COR-L47 (cell line): ENCODE results near the gene EPM2A.
A peak's percentile ranks its signal among the peaks of the same experiment; 100 is the strongest.

Experiments
- DNase-seq: peaks from one replicate; lab custom pipeline; 2025; lab: John Stamatoyannopoulos, UW

The EPM2A gene

DNA sequence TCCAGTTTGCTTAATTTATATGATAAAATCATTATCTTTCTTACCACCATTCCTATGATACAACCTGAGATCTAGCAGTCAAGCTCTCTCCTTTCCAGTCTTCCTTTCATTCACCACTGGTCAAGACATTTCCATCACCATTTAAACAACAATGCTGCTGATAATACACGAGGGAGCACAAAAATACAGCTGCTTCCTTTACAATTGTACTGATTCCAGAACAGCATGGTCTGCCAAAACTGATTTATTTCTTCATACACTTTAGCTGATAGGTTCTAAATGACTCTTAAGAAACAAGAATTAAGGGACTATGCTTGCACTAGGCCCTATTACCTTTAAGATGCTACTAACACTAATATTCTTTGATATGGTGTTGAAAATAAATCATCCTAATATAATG is 65.0 kb downstream of the EPM2A start:
- DNase-seq, result no peak

DNA sequence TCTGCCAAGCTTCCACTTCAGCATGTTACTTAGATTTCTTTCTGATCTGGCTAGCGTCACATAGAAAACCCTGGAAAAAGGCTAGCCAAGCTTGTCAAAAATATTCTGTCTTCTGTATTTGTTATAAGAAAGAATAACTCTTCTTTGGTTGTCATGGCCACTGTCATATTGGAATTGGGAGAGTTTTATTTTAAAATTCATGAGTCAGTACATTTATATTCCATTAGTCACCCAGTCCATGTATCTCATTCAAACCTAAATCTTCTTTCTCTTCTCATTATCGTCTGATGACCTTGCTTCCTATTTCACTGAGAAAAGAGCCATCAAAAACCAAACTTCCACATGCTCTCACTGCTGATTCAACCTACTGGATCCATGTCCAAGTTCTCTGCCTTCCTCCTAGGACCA is 65.7 kb downstream of the EPM2A start:
- no peak for DNase-seq

DNA sequence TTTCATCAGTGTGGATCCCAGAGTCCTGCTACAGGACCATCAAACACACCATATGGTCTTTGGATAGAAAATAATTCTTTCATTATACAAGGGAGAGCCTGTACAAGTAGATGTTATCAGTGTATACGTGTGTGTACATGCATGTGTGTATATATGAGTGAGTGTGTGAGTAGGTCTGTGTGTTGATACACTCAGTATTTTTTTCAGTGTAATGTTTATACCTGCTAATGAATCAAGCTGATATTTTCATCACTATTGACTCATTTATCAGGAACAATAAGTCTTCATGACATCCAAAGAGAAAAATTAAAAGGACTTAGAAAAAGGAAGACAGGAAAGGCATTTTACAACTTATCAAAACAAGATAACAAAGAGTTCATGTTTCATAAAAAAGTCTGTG is 66.5 kb downstream of the EPM2A start:
- DNase-seq, result no peak

DNA sequence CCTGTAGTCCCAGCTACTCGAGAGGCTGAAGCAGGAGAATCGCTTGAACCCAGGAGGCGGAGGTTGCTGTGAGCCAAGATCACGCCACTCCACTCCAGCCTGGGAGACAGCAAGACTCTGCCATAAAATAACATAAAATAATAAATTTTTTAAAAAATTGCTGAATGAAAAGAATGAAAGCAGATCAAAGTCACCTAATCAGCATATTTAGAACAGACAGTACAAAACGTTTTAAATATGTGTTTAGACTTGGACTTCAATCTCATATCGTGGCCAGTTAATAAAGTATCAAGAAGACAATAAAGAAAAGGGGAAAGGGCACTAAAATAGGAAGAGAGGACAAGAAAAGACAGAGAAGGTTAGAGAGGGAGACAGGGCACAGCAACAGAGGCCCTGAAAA is 74.6 kb downstream of the EPM2A start:
- no peak for DNase-seq

DNA sequence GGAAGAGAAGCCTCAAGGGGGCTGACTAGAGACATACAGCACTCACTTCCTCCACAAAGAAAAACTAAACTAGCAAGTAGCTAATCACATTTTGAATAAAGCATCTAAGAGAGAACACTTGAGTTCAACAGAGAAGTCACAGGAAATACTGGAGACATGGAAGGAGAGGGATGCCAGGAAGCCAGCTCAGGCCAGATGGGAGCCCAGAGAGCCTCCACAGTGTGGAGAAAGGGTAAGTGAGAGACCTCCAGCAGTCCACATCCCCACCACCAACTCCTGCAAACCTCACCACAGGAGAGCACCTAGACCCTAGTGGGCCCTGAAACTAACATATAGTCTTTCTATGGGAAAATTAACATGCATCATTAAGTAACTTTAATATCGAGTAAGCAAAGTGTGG is 79.2 kb downstream of the EPM2A start:
- no peak for DNase-seq

DNA sequence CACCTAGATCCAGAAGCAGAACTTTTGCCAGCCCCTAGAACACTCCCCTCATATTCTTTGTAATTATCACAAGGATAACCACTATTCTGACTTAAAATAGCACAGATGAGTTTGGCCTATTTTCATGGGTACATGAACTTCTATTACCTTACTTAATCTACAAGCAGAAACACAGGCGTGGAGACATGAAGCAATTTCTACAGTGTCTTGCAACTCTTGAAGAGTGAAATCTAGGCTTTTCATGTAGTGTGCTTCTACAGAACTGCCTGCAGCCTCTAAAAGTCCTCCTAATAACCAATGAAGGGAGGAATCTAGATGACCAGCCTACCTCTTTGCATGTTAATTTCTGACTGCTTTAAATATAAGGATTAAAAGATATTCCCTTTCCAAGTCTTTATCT is 82.7 kb downstream of the EPM2A start:
- DNase-seq, result no peak

DNA sequence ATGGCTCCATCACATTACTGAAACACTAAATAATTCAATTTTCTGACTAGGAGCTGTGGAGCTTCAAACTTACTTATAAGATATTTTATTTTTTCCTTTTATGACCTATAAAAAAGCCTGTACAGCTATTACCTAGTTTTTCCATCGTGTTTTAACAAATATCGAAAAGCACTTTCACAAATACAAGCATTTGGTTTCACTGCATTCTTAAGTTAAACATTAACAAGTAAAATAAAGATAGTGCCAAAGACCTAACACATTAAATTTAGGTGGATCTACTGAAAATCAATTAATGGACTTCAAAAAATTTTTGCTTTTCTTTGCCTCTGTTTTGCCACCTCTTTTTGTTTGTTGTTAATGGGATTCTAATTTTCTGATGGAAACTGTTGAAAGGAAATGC is 83.3 kb downstream of the EPM2A start:
- DNase-seq, result no peak

DNA sequence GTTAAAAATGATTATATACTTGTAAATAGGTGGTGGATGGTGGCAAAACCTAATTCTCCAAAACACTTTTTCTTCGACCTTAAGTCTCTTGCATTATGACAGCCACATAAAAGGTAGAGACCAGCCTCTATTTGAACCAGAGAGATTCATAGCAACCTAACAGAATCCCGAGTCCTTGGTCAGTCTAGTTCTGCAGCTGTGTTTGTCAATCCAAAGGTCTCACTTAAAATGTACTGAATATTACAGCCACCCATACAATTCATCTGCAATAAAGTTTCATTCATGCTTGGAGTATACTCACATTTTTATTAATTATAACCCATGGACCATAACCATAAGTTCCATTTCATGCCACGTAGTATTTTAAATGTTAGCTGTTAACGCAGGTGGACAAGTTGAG is 87.2 kb downstream of the EPM2A start:
- DNase-seq, result no peak

DNA sequence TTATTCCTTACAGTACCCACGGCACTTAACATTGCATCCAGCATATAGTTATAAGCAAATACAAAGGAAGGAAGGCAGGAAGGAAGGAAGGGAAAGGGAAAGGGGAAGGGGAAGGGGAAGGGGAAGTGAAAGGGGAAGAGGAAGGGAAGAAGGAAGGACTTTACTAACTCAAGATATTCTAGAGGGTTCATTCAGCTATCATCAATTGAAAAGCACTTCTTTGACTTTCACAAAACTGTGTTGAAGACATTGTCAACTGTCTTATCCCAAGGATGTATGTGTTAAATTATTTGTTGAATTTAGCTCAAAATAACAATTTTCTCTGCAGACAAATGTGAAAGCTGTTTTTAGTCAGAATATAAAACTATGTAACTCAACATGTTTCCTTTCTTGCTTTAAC is 87.7 kb downstream of the EPM2A start:
- no peak for DNase-seq

DNA sequence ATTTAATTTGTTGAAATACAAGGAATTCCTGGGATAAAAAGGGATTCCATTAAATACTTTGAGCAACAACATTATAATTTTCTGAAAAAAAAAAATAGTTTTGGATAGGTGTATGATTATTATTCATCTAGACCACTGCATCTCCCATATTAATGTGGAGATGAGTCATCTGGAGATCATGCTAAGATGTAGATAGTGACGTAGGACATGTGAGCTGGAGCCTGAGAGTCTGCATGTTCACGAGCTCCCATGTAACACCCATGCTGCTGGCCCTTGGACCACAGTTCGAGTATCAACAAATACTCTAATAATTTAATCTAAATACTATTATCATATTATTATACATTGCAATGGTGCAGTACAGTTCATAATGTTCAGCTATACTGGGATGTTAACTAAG is 91.6 kb downstream of the EPM2A start:
- DNase-seq, result no peak

DNA sequence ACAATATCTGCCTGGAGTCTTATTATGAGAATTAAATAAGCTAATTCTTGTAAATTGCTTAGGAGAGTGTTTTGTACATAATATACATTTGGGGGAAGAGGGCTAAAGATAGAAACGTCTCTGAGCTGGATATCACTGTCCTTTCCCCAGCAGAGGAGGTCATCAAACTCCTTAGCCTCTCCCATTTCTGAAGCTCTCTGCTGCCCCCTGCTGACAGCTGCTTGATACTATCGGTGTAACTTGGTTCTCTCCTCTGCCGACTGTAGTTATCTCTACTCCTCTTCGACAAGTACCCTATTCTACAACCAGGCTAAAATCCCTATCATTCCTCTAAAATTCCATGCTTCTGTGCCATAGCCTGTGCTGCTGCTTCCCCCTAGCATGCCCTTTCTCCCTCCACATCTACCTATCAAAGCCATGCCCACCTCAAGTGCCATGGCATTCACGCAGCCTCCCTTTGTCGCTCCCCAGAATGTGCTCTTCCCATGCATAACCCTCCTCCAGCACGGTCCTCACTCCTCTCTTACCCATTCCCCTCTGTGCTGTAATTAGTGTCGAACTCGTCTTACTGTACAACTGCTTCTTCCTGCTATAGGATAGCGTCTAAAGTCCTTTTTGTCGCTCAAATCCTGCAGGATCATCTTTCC is 101.2 kb downstream of the EPM2A start:
- peak; percentile 54 for DNase-seq

DNA sequence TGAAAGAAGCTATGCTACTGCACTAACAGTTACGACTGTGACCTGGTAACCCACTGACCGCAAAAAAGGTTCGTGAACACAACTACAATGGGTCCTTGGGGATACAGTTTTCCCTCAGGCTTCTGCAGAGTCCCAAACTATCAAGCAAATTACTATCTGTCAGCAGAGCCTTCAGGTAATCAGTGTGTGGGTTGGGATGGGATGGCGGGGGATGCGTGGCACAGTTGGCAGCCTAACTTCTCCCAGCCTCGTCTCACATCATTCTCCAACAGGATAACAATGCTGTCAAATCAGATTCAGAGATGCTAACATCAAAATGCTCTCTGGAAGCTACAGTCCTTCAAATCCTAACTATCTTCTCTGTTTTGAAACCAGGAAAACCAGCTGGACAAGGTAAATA is 102.3 kb downstream of the EPM2A start:
- no peak for DNase-seq

DNA sequence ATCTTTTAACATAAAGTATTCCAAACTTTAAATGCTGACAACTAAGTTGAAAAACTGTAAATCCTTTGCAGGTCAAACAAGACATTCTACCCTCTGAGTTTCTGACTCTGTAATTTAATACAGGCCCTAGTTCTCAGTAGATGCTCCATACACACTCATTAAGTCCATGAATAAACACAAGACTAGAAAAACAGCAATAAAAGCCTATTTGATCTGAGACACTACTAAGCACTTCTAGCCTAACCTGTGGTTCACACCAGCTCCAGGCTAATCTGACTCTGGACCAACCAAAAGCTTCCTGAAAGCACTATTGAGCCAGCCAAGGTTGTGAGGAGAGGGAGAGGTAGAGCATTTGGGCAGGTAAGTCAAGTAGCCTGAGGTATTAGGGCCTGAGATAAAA is 103.9 kb downstream of the EPM2A start:
- DNase-seq, result no peak

DNA sequence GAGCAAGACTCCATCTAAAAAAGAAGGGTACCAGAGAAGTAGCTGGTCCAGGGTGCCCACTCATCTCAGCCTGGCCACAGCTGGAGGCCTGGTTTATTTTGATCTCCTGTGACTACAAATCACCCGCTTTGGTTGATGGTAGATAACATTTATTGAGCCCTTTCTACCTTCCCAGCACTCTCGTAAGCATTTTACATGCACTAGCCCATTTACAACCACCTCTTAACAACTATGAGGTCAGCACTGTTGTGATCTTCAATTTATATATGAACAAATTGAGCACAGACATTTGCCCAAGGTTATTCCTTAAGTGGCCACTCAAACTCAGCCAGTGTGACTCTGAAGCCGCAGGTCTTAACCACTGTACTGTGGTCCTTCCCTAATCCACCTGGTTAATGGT is 104.7 kb downstream of the EPM2A start:
- DNase-seq, result no peak

DNA sequence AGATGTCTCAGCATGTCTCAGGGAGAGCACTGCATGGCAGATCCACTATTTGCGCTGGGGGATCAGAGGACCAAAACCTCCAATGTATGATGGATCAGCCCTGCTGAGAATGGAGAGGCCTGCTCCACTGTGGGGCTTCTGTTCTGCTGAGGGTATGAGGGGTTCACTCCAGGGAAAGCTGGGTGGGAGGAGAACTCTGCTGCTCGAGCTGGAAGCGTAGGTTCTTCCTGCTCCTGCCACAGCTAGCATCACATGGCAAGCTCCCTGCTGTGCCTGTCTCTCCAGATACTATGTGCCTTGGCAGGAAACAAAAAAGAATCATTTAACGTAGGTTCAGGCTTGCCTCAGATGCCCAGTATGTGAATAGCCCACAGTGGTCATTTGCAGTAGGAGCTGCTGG is 105.8 kb downstream of the EPM2A start:
- DNase-seq, result no peak

DNA sequence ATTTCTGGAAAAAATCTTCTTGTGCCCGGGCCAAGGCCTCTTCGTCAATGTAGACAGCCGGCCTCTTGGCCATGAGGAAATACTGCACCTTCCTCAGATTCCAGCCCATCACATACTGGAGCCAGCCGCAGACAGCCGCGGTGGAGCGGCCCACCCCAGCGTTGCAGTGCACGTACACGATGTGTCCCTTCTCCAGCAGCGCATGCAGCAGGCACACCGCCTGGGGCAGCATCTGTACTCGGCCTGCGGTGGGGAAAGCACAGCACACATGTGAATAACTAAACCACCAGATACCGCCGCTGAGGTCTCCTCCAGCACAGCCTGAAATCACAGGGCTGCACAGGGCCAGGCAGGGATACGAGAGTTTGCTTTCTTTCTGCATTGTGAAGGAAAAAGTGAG is 107.9 kb downstream of the EPM2A start:
- no peak for DNase-seq

DNA sequence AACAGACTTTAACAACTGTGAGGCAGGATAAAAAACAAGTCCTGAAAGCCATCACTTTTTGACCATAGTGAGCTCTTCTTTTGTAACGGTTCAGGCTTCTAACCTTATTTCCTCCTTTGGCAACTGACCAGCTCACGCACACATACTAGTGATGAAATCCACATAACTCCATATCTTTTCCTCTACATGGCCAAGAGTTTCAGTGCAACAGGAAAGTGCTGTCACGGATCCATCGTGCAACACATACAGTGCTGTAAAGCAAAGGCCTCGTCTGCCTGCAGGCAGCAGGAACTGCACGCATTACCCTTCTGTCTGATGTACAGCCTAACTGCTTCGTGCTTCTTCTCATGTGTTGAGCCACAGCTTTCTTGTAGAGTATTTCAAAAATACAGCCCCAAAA is 108.5 kb downstream of the EPM2A start:
- DNase-seq, result no peak

DNA sequence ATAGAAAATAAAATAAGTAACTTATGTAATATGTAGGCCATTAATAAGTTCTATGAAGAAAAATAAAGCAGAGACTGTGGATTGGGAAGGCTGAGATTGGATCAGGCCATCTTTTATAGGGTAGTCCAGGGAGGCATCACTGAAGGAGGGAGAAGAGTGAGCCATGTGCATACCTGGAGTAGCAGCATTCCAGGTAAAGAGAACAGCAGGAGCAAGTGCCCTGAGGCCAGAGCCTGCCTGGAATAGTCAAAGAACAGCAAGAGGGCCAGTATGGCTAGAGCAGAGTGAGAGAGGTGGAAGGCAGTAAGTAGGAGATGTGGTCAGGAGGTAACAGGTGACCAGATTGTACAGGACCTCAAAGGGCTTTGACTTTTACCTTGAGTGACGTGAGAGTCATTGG is 112.1 kb downstream of the EPM2A start:
- no peak for DNase-seq

DNA sequence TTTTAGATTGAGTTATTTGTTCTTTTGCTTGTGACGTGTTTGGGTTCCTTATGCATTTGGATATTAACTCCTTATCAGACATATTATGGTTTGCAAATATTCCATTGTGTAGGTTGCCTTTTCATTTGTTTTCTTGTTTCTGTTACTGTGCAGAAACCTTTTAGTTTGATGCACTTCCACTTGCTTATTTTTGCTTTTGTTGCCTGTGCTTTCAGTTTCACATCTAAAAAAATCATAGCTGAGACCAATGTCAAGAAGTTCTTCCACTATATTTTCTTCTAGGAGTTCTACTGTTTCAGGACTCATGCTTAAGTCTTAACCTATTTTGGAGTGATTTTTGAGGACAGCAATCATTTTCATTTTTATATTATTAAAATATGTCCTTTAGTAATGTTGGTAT is 113.5 kb downstream of the EPM2A start:
- DNase-seq, result no peak

DNA sequence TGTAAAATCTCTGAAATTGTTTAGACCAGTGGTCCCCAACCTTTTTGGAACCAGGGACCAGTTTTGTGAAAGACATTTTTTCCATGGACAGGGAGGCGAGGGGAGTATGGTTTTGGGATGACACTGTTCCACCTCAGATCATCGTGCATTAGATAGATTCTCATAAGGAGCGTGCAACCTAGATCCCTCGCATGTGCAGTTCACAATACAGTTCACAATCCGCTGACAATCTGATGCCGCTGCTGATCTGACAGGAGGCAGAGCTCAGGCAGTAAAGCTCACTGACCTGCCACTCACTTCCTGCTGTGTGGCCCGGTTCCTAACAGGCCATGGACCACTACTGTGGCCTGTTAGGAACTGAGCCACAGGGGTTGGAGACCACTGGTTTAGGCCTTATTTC is 115.2 kb downstream of the EPM2A start:
- no peak for DNase-seq

DNA sequence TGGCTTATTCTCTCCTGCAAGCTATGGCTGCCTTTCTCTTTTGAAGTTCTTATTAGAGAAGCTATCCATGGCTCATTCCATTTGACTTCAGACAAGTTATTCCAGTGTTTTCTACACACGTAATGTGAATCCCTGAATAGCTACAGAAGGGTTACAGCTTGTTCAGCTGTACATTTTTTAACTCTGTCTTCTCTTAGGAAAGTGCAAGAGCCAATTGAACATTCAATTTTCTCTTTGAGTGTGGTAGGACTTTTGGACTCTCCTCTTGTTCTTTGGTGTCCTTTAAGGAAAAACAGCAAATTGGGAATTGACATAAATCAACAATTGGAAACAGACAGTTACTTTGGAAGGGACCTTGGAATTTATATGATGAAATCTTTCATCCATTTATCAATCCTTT is 125.8 kb downstream of the EPM2A start:
- no peak for DNase-seq

DNA sequence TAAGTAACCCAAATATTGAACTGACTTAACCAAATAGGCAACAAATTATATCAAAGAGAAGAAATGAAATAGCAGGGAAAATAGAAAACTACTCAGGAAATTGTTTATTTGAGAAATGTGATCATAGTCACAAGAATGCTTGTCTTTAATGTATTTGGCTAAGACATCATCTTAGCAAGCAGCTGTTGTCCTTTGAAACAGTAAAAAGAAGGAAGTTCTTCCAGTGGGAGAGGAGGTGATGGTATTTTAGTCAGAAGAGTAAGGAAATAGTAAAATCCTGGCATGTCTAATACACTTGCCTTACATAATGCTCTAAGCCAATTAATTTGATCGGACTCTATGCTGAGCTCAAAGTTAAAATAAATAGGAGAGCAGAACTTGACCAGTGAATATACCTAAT is 126.5 kb downstream of the EPM2A start:
- no peak for DNase-seq

DNA sequence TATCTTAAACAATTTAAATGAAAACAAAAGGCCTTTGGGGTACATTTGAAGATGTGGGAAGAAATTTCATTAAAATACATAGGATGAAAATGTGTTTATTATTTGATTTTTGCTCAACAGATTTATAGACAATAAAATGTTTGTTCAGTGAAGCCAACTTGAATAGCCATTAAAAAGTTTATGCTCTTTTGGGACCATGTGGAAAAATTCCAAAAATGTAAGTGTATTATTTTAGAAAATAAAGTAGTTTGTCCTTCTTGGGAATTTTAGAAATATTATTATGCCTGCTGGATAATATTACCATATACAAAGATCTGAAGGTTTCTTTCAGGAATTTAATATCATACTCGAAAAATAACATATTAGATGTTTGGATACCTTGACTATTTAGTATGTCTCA is 131.3 kb downstream of the EPM2A start:
- no peak for DNase-seq

DNA sequence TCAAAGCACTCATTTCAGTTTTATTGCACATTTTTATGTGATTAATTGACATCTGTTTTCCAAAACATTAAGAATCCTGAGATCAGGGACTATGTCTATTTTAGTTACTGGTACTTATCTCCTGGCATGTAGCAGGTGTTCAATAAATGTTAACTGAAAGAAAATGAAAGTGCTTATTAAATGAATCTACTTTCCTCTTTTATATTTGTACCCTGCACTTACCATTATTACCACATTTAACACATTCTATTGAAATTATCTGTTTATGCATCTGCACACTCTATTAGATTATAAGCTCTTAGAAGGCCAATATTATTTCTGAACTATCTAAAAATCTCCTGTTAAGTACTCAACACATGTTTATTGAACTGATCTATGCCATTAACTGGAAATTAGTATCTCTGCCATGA is 131.9 kb downstream of the EPM2A start:
- DNase-seq, result no peak
